OCI-M2 (cell line): ENCODE measurements around the gene RTP5.
"Not testable (repeated sequence)": the region's sequence is repeated elsewhere in the genome, so short reads cannot be mapped to it uniquely, and the experiment has no call there.

Source experiments
- DNase-seq: peaks from one replicate; lab custom pipeline; 2025; ENCODE audit not compliant: unreplicated experiment; lab: John Stamatoyannopoulos, UW

The RTP5 gene

GRCh38 chr2:241901500-241902351 is 32.2 kb downstream of the RTP5 start:
- DNase-seq, result no peak

GRCh38 chr2:241902357-241902991 is 32.9 kb downstream of the RTP5 start:
- no peak for DNase-seq

GRCh38 chr2:241903121-241904010 is 33.8 kb downstream of the RTP5 start:
- DNase-seq, result no peak

GRCh38 chr2:241904011-241904718 is 34.6 kb downstream of the RTP5 start:
- DNase-seq, result no peak

GRCh38 chr2:241904791-241905710 is 35.5 kb downstream of the RTP5 start:
- no peak for DNase-seq

- no peak for DNase-seq
Observed at GRCh38 chr2:241905716-241906377, 36.3 kb downstream of the RTP5 start.

GRCh38 chr2:241906378-241906770 is 36.8 kb downstream of the RTP5 start:
- not testable (repeated sequence) for DNase-seq

GRCh38 chr2:241906826-241907570 is 37.5 kb downstream of the RTP5 start:
- DNase-seq, result no peak

GRCh38 chr2:241907831-241908230 is 38.3 kb downstream of the RTP5 start:
- not testable (repeated sequence) for DNase-seq

GRCh38 chr2:241908686-241909420 is 39.3 kb downstream of the RTP5 start:
- no peak for DNase-seq

GRCh38 chr2:241909769-241910168 is 40.2 kb downstream of the RTP5 start:
- DNase-seq, result no peak

GRCh38 chr2:241910604-241911520 is 41.3 kb downstream of the RTP5 start:
- no peak for DNase-seq

GRCh38 chr2:241911551-241911950 is 42.0 kb downstream of the RTP5 start:
- no peak for DNase-seq

GRCh38 chr2:241912021-241912555 is 42.6 kb downstream of the RTP5 start:
- no peak for DNase-seq

- no peak for DNase-seq
Observed at GRCh38 chr2:241913703-241914102, 44.2 kb downstream of the RTP5 start.

- DNase-seq, result no peak
Observed at GRCh38 chr2:241914542-241914941, 45.0 kb downstream of the RTP5 start.

GRCh38 chr2:241921631-241922030 is 52.1 kb downstream of the RTP5 start:
- not testable (repeated sequence) for DNase-seq
